ENCODE results near the gene ACBD4.

ACBD4 gene

DNA sequence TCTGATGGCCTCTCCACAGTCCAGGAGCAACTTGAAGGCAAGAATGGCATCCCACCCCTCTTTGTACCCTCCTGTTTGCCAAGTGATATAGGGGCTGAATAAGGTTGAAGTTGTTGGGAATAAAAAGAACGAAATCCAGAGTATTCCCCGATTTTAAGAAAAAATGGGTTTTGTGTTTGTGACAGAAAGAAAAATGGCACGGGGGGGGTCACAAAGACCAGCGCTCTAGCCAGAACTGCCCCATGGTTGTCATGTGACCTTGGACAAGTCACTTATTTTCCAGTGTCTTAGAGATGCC lies 11.1 kb downstream of the ACBD4 start:
- peak overlapping the region in 1 of 2 experiments; percentile 91 for H3K4me3 ChIP-seq (ENCODE audit: low read depth in 1 of 2, low read length in 1 of 2)
- TF ChIP-seq, protein P1, sequence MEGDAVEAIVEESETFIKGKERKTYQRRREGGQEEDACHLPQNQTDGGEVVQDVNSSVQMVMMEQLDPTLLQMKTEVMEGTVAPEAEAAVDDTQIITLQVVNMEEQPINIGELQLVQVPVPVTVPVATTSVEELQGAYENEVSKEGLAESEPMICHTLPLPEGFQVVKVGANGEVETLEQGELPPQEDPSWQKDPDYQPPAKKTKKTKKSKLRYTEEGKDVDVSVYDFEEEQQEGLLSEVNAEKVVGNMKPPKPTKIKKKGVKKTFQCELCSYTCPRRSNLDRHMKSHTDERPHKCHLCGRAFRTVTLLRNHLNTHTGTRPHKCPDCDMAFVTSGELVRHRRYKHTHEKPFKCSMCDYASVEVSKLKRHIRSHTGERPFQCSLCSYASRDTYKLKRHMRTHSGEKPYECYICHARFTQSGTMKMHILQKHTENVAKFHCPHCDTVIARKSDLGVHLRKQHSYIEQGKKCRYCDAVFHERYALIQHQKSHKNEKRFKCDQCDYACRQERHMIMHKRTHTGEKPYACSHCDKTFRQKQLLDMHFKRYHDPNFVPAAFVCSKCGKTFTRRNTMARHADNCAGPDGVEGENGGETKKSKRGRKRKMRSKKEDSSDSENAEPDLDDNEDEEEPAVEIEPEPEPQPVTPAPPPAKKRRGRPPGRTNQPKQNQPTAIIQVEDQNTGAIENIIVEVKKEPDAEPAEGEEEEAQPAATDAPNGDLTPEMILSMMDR (IDR thresholded peaks at IDR 0.05), result no peak
- no peaks in the 10 kb centered on the region for H3K9me3 ChIP-seq

GRCh38 chr17:45146890-45147580 lies 11.5 kb downstream of the ACBD4 start:
- peaks cover 60 to 68% of the 10 kb centered on the region in 2 experiments for H3K4me1 ChIP-seq (ENCODE audit: control insufficient read depth in 1 of 2, insufficient read depth in 1 of 2, low read depth in 1 of 2, low read length in 1 of 2)
- no peaks in the 10 kb centered on the region for H3K36me3 ChIP-seq
- TF ChIP-seq, protein P1 (IDR thresholded peaks at IDR 0.05), result no peak
- peaks cover 12% of the 10 kb centered on the region for H3K27me3 ChIP-seq
- H3K27ac ChIP-seq, result peak overlapping the region; percentile 96
- H3K9me3 ChIP-seq, result no peaks in the 10 kb centered on the region
- peak overlapping the region; percentile 78 to 91 for H3K4me3 ChIP-seq (ENCODE audit: low read depth in 1 of 2, low read length in 1 of 2)

More for the DNA sequence above, 11.1 kb downstream of the ACBD4 start:
- Histone ChIP-seq H3K27me3 (peaks cover 12% of the 10 kb centered on the region), H3K27ac (peak overlapping the region; percentile 96), H3K4me1 (ENCODE audit: control insufficient read depth in 1 of 2, insufficient read depth in 1 of 2, low read depth in 1 of 2, low read length in 1 of 2) (peaks cover 55 to 64% of the 10 kb centered on the region in 2 experiments), H3K36me3 (no peaks in the 10 kb centered on the region)

GRCh38 chr17:45147581-45148182 lies 12.2 kb downstream of the ACBD4 start:
- peak overlapping the region; percentile 78 to 91 for H3K4me3 ChIP-seq (ENCODE audit: low read depth in 1 of 2, low read length in 1 of 2)
- TF ChIP-seq, protein P1 (IDR thresholded peaks at IDR 0.05), result no peak
- H3K36me3 ChIP-seq, result peaks cover 5% of the 10 kb centered on the region
- no peaks in the 10 kb centered on the region for H3K9me3 ChIP-seq
- H3K4me1 ChIP-seq (ENCODE audit: control insufficient read depth in 1 of 2, insufficient read depth in 1 of 2, low read depth in 1 of 2, low read length in 1 of 2), result peaks cover 61 to 68% of the 10 kb centered on the region in 2 experiments
- H3K27me3 ChIP-seq, result peaks cover 12% of the 10 kb centered on the region
- H3K27ac ChIP-seq, result peak overlapping the region; percentile 96

- Histone ChIP-seq H3K4me1 (ENCODE audit: control insufficient read depth in 1 of 2, insufficient read depth in 1 of 2, low read depth in 1 of 2, low read length in 1 of 2) (peaks cover 61 to 68% of the 10 kb centered on the region in 2 experiments), H3K4me3 (ENCODE audit: low read depth in 1 of 2, low read length in 1 of 2) (peak within 1 kb of the TSS; percentile 78 to 91), H3K36me3 (peaks cover 7% of the 10 kb centered on the region), H3K27me3 (peaks cover 12% of the 10 kb centered on the region), H3K9me3 (no peaks in the 10 kb centered on the region), H3K27ac (peak within 1 kb of the TSS; percentile 96)
- TF ChIP-seq, protein P1 (IDR thresholded peaks at IDR 0.05), result no peak
Observed at GRCh38 chr17:45148183-45149036, 12.9 kb downstream of the ACBD4 start, which contains the start of gene HEXIM1. HEXIM1 (plus strand) TSS chr17:45148475; CDS start chr17:45149191, 716 bp downstream.

DNA sequence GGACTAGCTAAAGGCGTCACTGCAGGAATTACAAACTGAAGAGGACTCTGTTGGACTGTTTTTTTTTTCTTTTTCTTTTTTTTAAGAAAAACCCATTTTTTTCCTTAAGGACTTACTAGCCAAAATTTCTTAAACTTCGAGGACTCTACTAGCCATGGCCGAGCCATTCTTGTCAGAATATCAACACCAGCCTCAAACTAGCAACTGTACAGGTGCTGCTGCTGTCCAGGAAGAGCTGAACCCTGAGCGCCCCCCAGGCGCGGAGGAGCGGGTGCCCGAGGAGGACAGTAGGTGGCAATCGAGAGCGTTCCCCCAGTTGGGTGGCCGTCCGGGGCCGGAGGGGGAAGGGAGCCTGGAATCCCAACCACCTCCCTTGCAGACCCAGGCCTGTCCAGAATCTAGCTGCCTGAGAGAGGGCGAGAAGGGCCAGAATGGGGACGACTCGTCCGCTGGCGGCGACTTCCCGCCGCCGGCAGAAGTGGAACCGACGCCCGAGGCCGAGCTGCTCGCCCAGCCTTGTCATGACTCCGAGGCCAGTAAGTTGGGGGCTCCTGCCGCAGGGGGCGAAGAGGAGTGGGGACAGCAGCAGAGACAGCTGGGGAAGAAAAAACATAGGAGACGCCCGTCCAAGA lies 13.7 kb downstream of the ACBD4 start:
- Histone ChIP-seq H3K36me3 (peaks cover 7% of the 10 kb centered on the region), H3K27ac (peak overlapping the region; percentile 96), H3K27me3 (peaks cover 6% of the 10 kb centered on the region), H3K9me3 (no peaks in the 10 kb centered on the region), H3K4me1 (ENCODE audit: control insufficient read depth in 1 of 2, insufficient read depth in 1 of 2, low read depth in 1 of 2, low read length in 1 of 2) (peaks cover 61 to 62% of the 10 kb centered on the region in 2 experiments), H3K4me3 (ENCODE audit: low read depth in 1 of 2, low read length in 1 of 2) (peak overlapping the region; percentile 78 to 91)
- TF ChIP-seq, protein P1 (IDR thresholded peaks at IDR 0.05), result peak; percentile 53

Measured in neutrophil (primary cell).